ENCODE results near the gene RNF123. TPM values are rescaled to one million over a fixed set of nuclear protein-coding genes. Genes with fewer than 3 reads are reported as not detected.

RNF123 gene
- total and polyA plus RNA-seq, 2 experiments from 2014 or later: 21.6 to 22.8 TPM

GRCh38 chr3:49704629-49705028 is 15.3 kb downstream of the RNF123 start:
- no peak overlapping the region for H2AFZ ChIP-seq
- H3K27me3 ChIP-seq (replicated peaks; ENCODE audit: insufficient read depth): no peaks in the 10 kb centered on the region
- no peaks in the 10 kb centered on the region for H4K20me1 ChIP-seq (ENCODE audit: insufficient read depth)
- no peaks in the 10 kb centered on the region for H3K9me3 ChIP-seq (ENCODE audit: low read depth)
- no peaks in the 10 kb centered on the region for H3K4me1 ChIP-seq (ENCODE audit: insufficient read depth)
- TF ChIP-seq EZH2 (IDR thresholded peaks at IDR 0.05; ENCODE audit: insufficient read depth, poor library complexity, severe bottlenecking): no peak
- no peak for TF ChIP-seq EZH2phosphoT487 (IDR thresholded peaks at IDR 0.05; ENCODE audit: insufficient read depth, low read depth)
- H3K27ac ChIP-seq: no peak overlapping the region
- H3K4me2 ChIP-seq (ENCODE audit: unreplicated experiment): no peak overlapping the region
- H3K79me2 ChIP-seq (ENCODE audit: insufficient read depth): no peaks in the 10 kb centered on the region
- WGBS, 2 experiments (ENCODE audit: low coverage in 1 of 2, low lambda C conversion rate in 2 of 2, missing lambda C conversion rate in 2 of 2): 92 to 99% methylated on average over 8 of the region's 8 CpGs
- H3K9ac ChIP-seq: no peak overlapping the region
- DNase-seq: no peak
- H3K36me3 ChIP-seq (ENCODE audit: low read depth): no peaks in the 10 kb centered on the region
- H3F3A ChIP-seq (ENCODE audit: insufficient read depth): 0 out of 2 replicates have a peak, but pooled peaks cover 4% of the 10 kb centered on the region
- H3K9me2 ChIP-seq (ENCODE audit: insufficient read depth): no peaks in the 10 kb centered on the region
- H3K4me3 ChIP-seq: no peak overlapping the region
- in situ Hi-C loops (cut with MboI): no loop called here

- no peak for DNase-seq
- Histone ChIP-seq H3K9me3 (ENCODE audit: low read depth) (no peaks in the 10 kb centered on the region), H2AFZ (no peak overlapping the region), H3K27me3 (replicated peaks; ENCODE audit: insufficient read depth) (no peaks in the 10 kb centered on the region), H3K27ac (no peak overlapping the region), H3K4me1 (ENCODE audit: insufficient read depth) (no peaks in the 10 kb centered on the region), H3K4me3 (no peak overlapping the region), H3K36me3 (ENCODE audit: low read depth) (no peaks in the 10 kb centered on the region), H3F3A (ENCODE audit: insufficient read depth) (0 out of 2 replicates have a peak, but pooled peaks cover 4% of the 10 kb centered on the region), H3K4me2 (ENCODE audit: unreplicated experiment) (no peak overlapping the region), H3K79me2 (ENCODE audit: insufficient read depth) (no peaks in the 10 kb centered on the region), H4K20me1 (ENCODE audit: insufficient read depth) (no peaks in the 10 kb centered on the region), H3K9ac (no peak overlapping the region), H3K9me2 (ENCODE audit: insufficient read depth) (no peaks in the 10 kb centered on the region)
- in situ Hi-C loops (cut with MboI): no loop called here
- WGBS, 2 experiments (ENCODE audit: low coverage in 1 of 2, low lambda C conversion rate in 2 of 2, missing lambda C conversion rate in 2 of 2): 86 to 91% methylated on average over 13 to 15 of the region's 17 CpGs
- TF ChIP-seq EZH2 (IDR thresholded peaks at IDR 0.05; ENCODE audit: insufficient read depth, poor library complexity, severe bottlenecking): no peak
- TF ChIP-seq EZH2phosphoT487 (IDR thresholded peaks at IDR 0.05; ENCODE audit: insufficient read depth, low read depth): no peak
These were observed 16.1 kb downstream of the RNF123 start for GRCh38 chr3:49705390-49705960.

GRCh38 chr3:49706456-49707112 is 17.2 kb downstream of the RNF123 start:
- no peak for TF ChIP-seq EZH2phosphoT487 (IDR thresholded peaks at IDR 0.05; ENCODE audit: insufficient read depth, low read depth)
- no peak for TF ChIP-seq EZH2 (IDR thresholded peaks at IDR 0.05; ENCODE audit: insufficient read depth, poor library complexity, severe bottlenecking)

GRCh38 chr3:49707113-49707480 is 17.7 kb downstream of the RNF123 start:
- Histone ChIP-seq H3K36me3 (ENCODE audit: low read depth) (no peaks in the 10 kb centered on the region), H3K9me3 (ENCODE audit: low read depth) (no peaks in the 10 kb centered on the region), H3K9ac (no peak overlapping the region), H3K27ac (no peak overlapping the region), H3K9me2 (ENCODE audit: insufficient read depth) (no peaks in the 10 kb centered on the region), H4K20me1 (ENCODE audit: insufficient read depth) (no peaks in the 10 kb centered on the region), H3K4me2 (ENCODE audit: unreplicated experiment) (no peak overlapping the region), H3K4me3 (no peak overlapping the region), H3K27me3 (replicated peaks; ENCODE audit: insufficient read depth) (no peaks in the 10 kb centered on the region), H3F3A (ENCODE audit: insufficient read depth) (0 out of 2 replicates have a peak, but pooled peaks cover 4% of the 10 kb centered on the region), H3K79me2 (ENCODE audit: insufficient read depth) (no peaks in the 10 kb centered on the region), H2AFZ (no peak overlapping the region), H3K4me1 (ENCODE audit: insufficient read depth) (no peaks in the 10 kb centered on the region)
- TF ChIP-seq EZH2phosphoT487 (IDR thresholded peaks at IDR 0.05; ENCODE audit: insufficient read depth, low read depth) (no peak), EZH2 (IDR thresholded peaks at IDR 0.05; ENCODE audit: insufficient read depth, poor library complexity, severe bottlenecking) (no peak)
- peak; percentile 64 for DNase-seq
- WGBS, 2 experiments (ENCODE audit: low coverage in 1 of 2, low lambda C conversion rate in 2 of 2, missing lambda C conversion rate in 2 of 2): 22 to 26% methylated on average over 3 to 4 of the region's 4 CpGs
- in situ Hi-C loops (cut with MboI): no loop called here

More at GRCh38 chr3:49706456-49707112, 17.2 kb downstream of the RNF123 start:
- no peaks in the 10 kb centered on the region for H3K36me3 ChIP-seq (ENCODE audit: low read depth)
- H4K20me1 ChIP-seq (ENCODE audit: insufficient read depth): no peaks in the 10 kb centered on the region
- H3K9me2 ChIP-seq (ENCODE audit: insufficient read depth): no peaks in the 10 kb centered on the region
- WGBS, 2 experiments (ENCODE audit: low coverage in 1 of 2, low lambda C conversion rate in 2 of 2, missing lambda C conversion rate in 2 of 2): 60 to 74% methylated on average over 6 to 9 of the region's 9 CpGs
- H3K79me2 ChIP-seq (ENCODE audit: insufficient read depth): no peaks in the 10 kb centered on the region
- H3K9ac ChIP-seq: no peak overlapping the region
- no peak overlapping the region for H3K4me3 ChIP-seq
- no peak overlapping the region for H3K27ac ChIP-seq
- no peak overlapping the region for H3K4me2 ChIP-seq (ENCODE audit: unreplicated experiment)
- H2AFZ ChIP-seq: no peak overlapping the region
- in situ Hi-C loops (cut with MboI): no loop called here
- H3K4me1 ChIP-seq (ENCODE audit: insufficient read depth): no peaks in the 10 kb centered on the region
- no peaks in the 10 kb centered on the region for H3K27me3 ChIP-seq (replicated peaks; ENCODE audit: insufficient read depth)
- no peak for DNase-seq
- H3K9me3 ChIP-seq (ENCODE audit: low read depth): no peaks in the 10 kb centered on the region
- H3F3A ChIP-seq (ENCODE audit: insufficient read depth): 0 out of 2 replicates have a peak, but pooled peaks cover 4% of the 10 kb centered on the region
